HG02973 (cell line): ENCODE measurements around the gene UBE2B.

Source experiments
- ATAC-seq: cut with Tn5 transposase; IDR thresholded peaks from one replicate; pipeline ENCODE4 v1.9.1; 2021; ENCODE audit warnings: moderate library complexity; ENCODE audit not compliant: unreplicated experiment

The UBE2B gene

DNA sequence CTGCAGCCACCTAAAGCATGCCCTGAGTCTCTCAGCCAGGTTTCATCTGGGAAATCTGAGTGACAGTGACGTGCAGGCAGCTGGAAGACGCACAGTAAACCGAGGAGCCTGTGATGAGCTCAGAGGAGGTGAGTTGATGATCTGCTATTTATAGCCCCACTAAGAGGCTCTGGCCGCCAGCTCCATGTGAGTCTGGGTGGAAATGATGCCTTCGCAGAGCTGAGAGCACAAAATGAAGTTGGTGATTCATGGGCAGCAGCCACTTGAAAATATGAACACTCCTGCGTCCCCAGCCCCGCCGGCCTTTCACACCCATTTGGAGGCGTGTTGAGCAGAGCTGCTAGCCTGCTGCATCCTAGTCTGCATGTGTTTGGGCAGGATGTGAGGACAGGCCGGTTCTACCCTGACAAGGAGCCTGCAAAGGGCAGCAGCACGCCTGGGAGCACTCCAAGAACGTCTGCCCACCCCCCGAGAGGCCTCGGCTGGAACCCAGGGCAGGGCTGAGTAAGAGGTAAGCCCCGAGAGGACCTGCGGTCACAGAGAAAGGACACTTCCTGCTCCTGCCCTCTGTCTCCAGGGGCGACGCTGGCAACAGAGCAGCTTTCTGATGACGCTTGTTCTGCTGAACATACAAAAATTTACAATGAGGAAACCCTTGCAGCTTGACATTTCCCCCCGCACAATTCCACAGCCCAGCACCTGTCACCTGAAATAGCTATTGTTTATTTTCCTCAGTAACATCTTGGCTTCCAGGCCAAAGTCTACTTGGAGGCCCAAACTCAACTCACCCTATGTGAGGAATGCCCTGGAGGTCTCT is 65.4 kb downstream of the UBE2B start:
- ATAC-seq, result peak; percentile 95

DNA sequence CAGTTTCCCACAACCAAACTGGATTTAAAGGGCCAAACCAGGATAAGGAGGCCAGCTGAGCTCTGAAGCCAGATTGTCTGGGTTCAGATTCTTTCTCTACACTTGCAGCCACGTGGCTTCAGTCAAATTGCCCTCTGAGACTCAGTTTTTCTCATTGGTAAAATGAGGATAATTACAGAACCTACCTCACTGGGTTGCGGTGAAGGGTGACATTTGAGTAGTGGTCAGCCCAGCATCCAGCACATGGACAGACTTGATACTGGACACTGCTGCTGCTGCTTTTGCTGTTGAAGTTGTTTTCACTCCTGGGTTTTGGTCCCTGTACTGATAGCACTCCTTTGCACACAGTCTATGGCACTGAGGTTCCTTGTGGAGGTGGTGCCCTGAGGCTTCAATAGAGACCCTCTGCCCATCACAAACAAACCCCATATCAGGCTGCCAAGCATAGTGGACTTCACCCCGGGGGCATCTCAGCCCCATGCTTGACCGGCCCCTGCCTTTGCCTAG is 66.0 kb downstream of the UBE2B start:
- no peak for ATAC-seq

- no peak for ATAC-seq
Measured at GRCh38 chr5:134437847-134438581, 66.6 kb downstream of the UBE2B start.

GRCh38 chr5:134438721-134439123 is 67.4 kb downstream of the UBE2B start:
- no peak for ATAC-seq

DNA sequence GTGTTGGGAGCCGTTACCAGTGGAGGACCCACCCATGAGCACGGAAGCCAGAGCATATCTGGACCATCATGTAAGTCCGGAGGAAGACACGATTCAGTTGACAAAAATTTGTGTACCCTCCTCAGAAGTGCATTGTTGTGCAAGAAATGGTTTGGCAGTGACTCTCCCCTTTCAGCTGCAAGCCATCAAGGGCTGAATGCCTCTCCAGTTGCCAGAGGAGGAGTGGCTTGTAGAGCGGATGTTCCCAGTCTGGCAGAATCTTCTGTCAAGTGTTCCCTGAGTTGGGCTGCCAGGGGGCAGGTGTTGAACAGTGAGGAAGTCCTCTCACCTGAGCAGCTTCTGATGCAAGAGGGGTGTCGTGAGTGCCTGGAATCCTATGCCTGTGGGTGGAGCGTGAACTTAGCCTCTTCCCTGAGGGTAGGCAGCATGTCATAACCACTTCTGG is 67.9 kb downstream of the UBE2B start:
- ATAC-seq, result no peak

GRCh38 chr5:134440201-134440755 is 68.9 kb downstream of the UBE2B start:
- no peak for ATAC-seq
